CD4-positive, alpha-beta memory T cell (primary cell): ENCODE results near the gene CYP2A7. TPM values are rescaled to one million over a fixed set of nuclear protein-coding genes. Genes with fewer than 3 reads are reported as not detected.

Experiments
- polyA plus RNA-seq, 2 donors: library from polyadenylated mRNA; unstranded; fragments of 300-500 nt; fragmentation: Illumina TruSeq; gene quantifications; one replicate each; pipeline ENCODE4 v1.2.3, GENCODE V29; 2021
- total RNA-seq, 2 experiments: library from RNA; stranded (reverse); gene quantifications; one replicate each; pipeline ENCODE4 v1.2.3, GENCODE V29; 2021

Gene CYP2A7
- total and polyA plus RNA-seq, 4 experiments from 2014 or later: not detected

Other genes starting within 250 kb of the CYP2A7 start
- 10 to 100 TPM; 15.8 to 20.2 TPM for gene NUMBL, start 191.6 kb downstream of the CYP2A7 start, total RNA-seq
- gene NUMBL, start 191.6 kb downstream of the CYP2A7 start, polyA plus RNA-seq: 1 to 10 TPM in 1 of 2 donors, under 1 TPM in 1; 0.35 to 1.6 TPM
- gene COQ8B, start 165.3 kb downstream of the CYP2A7 start, total RNA-seq: 10 to 100 TPM; 48.0 to 54.7 TPM
- gene COQ8B, start 165.3 kb downstream of the CYP2A7 start, polyA plus RNA-seq: 10 to 100 TPM; 20.2 to 20.4 TPM
- gene ITPKC, start 165.1 kb downstream of the CYP2A7 start, total RNA-seq: 10 to 100 TPM in 1 of 2 experiments, 1 to 10 TPM in 1; 8.1 to 10.2 TPM
- 1 to 10 TPM; 1.9 to 7.2 TPM for gene ITPKC, start 165.1 kb downstream of the CYP2A7 start, polyA plus RNA-seq
- gene ACTMAP, start 131.8 kb downstream of the CYP2A7 start, total RNA-seq: 1 to 10 TPM; 5.2 to 5.5 TPM
- 1 to 10 TPM in 1 of 2 donors, under 1 TPM in 1; 0.26 to 2.8 TPM for gene ACTMAP, start 131.8 kb downstream of the CYP2A7 start, polyA plus RNA-seq
- 10 to 100 TPM; 93.3 to 95.7 TPM for gene SNRPA, start 131.0 kb downstream of the CYP2A7 start, total RNA-seq
- gene SNRPA, start 131.0 kb downstream of the CYP2A7 start, polyA plus RNA-seq: 10 to 100 TPM; 48.8 to 63.9 TPM
- 10 to 100 TPM; 11.2 to 11.4 TPM for gene MIA, start 106.7 kb downstream of the CYP2A7 start, total RNA-seq
- gene MIA, start 106.7 kb downstream of the CYP2A7 start, polyA plus RNA-seq: not detected
- 10 to 100 TPM; 53.5 to 55.0 TPM for gene RAB4B, start 104.0 kb downstream of the CYP2A7 start, total RNA-seq
- 10 to 100 TPM; 67.3 to 69.8 TPM for gene RAB4B, start 104.0 kb downstream of the CYP2A7 start, polyA plus RNA-seq
- 100 to 1,000 TPM; 203 to 219 TPM for gene EGLN2, start 83.0 kb downstream of the CYP2A7 start, total RNA-seq
- 100 to 1,000 TPM; 141 to 207 TPM for gene EGLN2, start 83.0 kb downstream of the CYP2A7 start, polyA plus RNA-seq
- under 1 TPM in 1 of 2 experiments, not detected in 1; 0.23 TPM for gene CYP2A6, start 31.8 kb downstream of the CYP2A7 start, total RNA-seq
- gene CYP2A6, start 31.8 kb downstream of the CYP2A7 start, polyA plus RNA-seq: not detected
- not detected for gene CYP2B6, start 109.1 kb upstream of the CYP2A7 start, total RNA-seq
- not detected for gene CYP2B6, start 109.1 kb upstream of the CYP2A7 start, polyA plus RNA-seq
- not detected for gene CYP2A13, start 206.2 kb upstream of the CYP2A7 start, total RNA-seq
- not detected for gene CYP2A13, start 206.2 kb upstream of the CYP2A7 start, polyA plus RNA-seq
- not detected for gene CYP2F1, start 232.2 kb upstream of the CYP2A7 start, total RNA-seq
- gene CYP2F1, start 232.2 kb upstream of the CYP2A7 start, polyA plus RNA-seq: not detected